Spleen (tissue), 7 donors: ENCODE data around the gene GUCD1.

Source experiments
- CTCF ChIP-seq, 11 experiments: fragments of 200-600 bp in 7 of 11; fragments of 450-650 bp in 4 of 11; sonication (generic) in 4 of 11; IDR thresholded peaks in 8 of 11; conservative IDR thresholded peaks in 3 of 11; 1 replicate in 7 of 11; 2 replicates in 4 of 11; pipeline versions ENCODE4 v1.4.0 to v1.8.0; 2016 to 2021; ENCODE audit warnings: antibody characterized with exemption in 11 of 11, inconsistent platforms in 4 of 11, mild to moderate bottlenecking in 1 of 11
- POLR2A ChIP-seq, 3 donors: fragments of 450-650 bp; IDR thresholded peaks; one replicate each; pipeline ENCODE4 v1.5.1; 2017; ENCODE audit warnings: antibody characterized with exemption in 3 of 3, mild to moderate bottlenecking in 1 of 3
- donor health status: DM: no; HTN: no; CAD: no; lungs with moderate emphysema.
- donor health status: DM: no; HTN: no; CAD: no.
- donor health status: DM: no; HTN: no; CAD: no.

DNA sequence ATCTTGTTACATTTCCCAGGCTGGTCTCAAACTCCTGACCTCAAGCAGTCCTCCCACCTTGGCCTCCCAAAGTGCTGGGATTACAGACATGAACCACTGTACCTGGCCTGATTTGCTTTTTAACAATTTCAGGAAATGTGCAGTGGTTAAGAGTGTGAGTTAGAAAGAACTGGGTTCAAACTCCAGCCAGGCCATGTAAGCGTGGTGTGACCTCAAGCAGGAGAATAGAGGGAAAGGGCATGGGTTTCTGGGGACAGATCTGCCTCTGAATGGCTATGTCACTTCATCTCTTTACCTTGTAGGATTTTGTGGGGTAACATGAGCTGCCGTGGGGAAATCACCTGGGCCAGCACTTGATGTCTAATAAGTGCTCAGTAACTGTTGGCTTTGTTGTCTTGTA, 10.1 kb upstream of the GUCD1 start:
- TF ChIP-seq POLR2A (IDR thresholded peaks at IDR 0.05) (no peak), CTCF (IDR thresholded peaks at IDR 0.05 in 8 of 11, conservative IDR thresholded peaks at IDR 0.05 in 3 of 11) (no peak)
